Skeletal muscle tissue (tissue), 4 donors: ENCODE results near the gene PRR19. TPM values are rescaled to one million over a fixed set of nuclear protein-coding genes. Genes with fewer than 3 reads are reported as not detected.
"Not testable (repeated sequence)": the region's sequence is repeated elsewhere in the genome, so short reads cannot be mapped to it uniquely, and the experiment has no call there.

Source experiments
- H3K27ac ChIP-seq: one replicate; pipeline ENCODE4 v1.7.0; 2013; ENCODE audit warnings: mild to moderate bottlenecking, low read depth, low read length, inconsistent platforms
- H3K27me3 ChIP-seq, 3 donors: one replicate each; pipeline ENCODE4 v1.7.0; 2013; ENCODE audit warnings: low read length in 3 of 3; ENCODE audit not compliant: control insufficient read depth in 3 of 3, insufficient read depth in 3 of 3
- H3K36me3 ChIP-seq, 3 donors: one replicate each; pipeline ENCODE4 v1.7.0; 2013; ENCODE audit warnings: low read length in 3 of 3; ENCODE audit not compliant: control insufficient read depth in 3 of 3, insufficient read depth in 3 of 3
- H3K4me1 ChIP-seq, 3 donors: one replicate each; pipeline ENCODE4 v1.7.0; 2013; ENCODE audit warnings: low read length in 3 of 3, mild to moderate bottlenecking in 3 of 3; ENCODE audit not compliant: control insufficient read depth in 3 of 3, insufficient read depth in 3 of 3
- H3K4me3 ChIP-seq, 3 donors: one replicate each; pipeline ENCODE4 v1.7.0; 2013; ENCODE audit warnings: low read length in 3 of 3
- H3K9ac ChIP-seq, 3 donors: one replicate each; pipeline ENCODE4 v1.7.0; 2013; ENCODE audit warnings: low read length in 3 of 3, mild to moderate bottlenecking in 3 of 3, moderate library complexity in 2 of 3, low read depth in 1 of 3
- H3K9me3 ChIP-seq, 3 donors: one replicate each; pipeline ENCODE4 v1.7.0; 2013; ENCODE audit warnings: low read length in 3 of 3; ENCODE audit not compliant: control insufficient read depth in 3 of 3
- total RNA-seq: library from RNA; depleted of rRNA; stranded (reverse); fragments of >200 nt; gene quantifications from one replicate; pipeline ENCODE4 v1.2.3, GENCODE V29; 2014
- donor health status: Osteomylitis.

Gene PRR19, protein sequence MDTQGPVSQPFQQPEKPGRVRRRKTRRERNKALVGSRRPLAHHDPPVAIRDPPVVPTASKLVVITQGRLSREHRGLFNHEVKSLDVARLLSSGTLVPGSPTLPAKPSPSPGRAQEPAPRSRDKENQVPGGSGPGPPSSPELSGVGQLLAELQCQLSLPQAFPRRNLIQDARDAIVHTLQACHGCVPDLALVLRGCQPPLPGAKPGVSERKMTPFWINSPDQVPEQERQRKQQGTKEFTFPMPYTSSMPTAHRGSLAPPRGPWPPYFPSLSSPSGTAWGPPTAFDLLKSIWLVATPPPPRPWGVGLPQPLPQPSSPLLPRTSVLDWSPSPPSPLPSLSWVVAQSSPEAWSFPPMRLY
- total RNA-seq: not detected

DNA sequence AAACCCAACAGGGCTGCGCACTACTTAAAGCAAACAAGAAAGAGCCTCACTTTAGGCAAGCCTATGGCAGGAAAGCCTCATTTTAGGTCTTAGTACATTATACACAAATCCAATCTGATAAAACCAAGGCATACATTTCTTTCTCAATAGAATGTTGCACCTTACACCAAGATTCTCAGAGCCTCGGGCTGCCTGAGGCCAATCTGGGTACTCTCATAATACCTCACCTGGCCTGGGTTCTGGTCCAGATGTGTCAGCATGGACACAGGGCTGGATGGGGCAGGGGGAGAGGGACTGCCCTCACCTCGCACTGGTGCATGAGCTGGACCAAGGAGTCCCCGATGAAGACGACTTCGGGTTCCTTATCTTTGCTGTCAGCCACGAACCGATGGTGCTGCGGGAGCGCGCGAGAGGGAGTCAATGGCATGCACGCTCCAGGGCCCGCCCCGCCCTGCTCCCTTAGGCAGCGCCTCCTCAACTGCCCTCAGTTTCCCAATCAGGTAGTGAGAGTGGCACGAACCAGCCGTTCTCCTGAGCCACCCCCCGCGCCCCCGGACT is at the start of gene PRR19:
Gene PRR19, plus strand, starts transcription at position 487 of the 558 bp plus-strand sequence. CDS start 7,453 bp downstream, outside the sequence.
- Histone ChIP-seq H3K9me3 (no peaks in the 10 kb centered on the region), H3K4me3 (peak within 1 kb of the TSS; percentile 64 to 82 (median 78)), H3K27me3 (no peaks in the 10 kb centered on the region), H3K27ac (no peak within 1 kb of the TSS), H3K4me1 (peaks cover 17 to 19% (median 19%) of the 10 kb centered on the region in 3 donors), H3K36me3 (peaks cover 0 to 3% (median 0%) of the 10 kb centered on the region in 3 donors), H3K9ac (peak within 1 kb of the TSS; percentile 29 to 77 (median 51))

DNA sequence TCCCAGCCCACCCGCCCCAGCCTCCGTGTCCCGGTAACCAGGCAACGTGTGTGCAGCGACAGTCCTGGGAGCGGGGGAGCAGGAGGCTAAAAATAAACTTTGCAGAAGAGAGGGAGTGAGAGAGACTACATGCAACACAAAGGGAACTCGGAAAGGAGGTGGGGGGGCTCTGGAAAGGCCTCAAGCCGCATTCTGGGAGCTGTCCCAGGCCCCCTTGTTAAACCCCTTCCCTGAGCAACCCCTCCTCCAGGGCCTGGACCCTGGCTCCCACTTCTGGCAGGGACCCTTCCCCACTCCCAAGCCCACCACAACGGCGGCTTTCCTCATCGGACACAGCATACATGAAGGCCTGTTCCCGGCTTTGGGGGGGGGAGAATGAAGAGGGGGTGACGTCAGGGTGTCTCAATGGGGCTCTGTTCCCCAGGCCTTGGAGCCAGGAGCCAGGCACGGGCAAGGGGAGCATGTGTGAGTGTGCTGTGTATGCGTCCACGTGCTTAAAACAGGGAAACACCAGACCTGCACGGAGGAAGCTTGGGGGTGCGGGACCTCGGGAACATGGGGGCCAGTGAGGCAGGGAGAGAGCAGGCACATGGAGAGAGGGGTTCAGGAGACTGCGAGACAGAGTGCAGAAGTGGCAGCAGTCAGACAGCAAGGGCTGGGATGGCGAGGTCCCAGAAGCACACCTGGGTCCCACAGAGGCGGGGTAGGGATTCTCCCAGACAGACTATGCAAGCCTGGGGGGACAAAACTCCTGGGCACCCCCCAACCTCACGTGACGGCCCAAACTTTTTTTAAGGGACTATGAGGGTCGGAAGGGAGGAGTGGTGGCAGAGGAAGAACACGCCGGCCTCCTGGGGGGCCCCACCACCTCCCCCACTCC is 49.3 kb upstream of the PRR19 start:
- Histone ChIP-seq H3K36me3 (peaks cover 0 to 9% (median 4%) of the 10 kb centered on the region in 3 donors), H3K4me1 (peaks cover 32 to 46% (median 40%) of the 10 kb centered on the region in 3 donors), H3K27me3 (peaks cover 0 to 42% (median 27%) of the 10 kb centered on the region in 3 donors), H3K9me3 (no peaks in the 10 kb centered on the region), H3K27ac (peak overlapping the region; percentile 76), H3K9ac (peak overlapping the region; percentile 71 to 77 (median 77)), H3K4me3 (peak overlapping the region; percentile 59 to 82 (median 73))

DNA sequence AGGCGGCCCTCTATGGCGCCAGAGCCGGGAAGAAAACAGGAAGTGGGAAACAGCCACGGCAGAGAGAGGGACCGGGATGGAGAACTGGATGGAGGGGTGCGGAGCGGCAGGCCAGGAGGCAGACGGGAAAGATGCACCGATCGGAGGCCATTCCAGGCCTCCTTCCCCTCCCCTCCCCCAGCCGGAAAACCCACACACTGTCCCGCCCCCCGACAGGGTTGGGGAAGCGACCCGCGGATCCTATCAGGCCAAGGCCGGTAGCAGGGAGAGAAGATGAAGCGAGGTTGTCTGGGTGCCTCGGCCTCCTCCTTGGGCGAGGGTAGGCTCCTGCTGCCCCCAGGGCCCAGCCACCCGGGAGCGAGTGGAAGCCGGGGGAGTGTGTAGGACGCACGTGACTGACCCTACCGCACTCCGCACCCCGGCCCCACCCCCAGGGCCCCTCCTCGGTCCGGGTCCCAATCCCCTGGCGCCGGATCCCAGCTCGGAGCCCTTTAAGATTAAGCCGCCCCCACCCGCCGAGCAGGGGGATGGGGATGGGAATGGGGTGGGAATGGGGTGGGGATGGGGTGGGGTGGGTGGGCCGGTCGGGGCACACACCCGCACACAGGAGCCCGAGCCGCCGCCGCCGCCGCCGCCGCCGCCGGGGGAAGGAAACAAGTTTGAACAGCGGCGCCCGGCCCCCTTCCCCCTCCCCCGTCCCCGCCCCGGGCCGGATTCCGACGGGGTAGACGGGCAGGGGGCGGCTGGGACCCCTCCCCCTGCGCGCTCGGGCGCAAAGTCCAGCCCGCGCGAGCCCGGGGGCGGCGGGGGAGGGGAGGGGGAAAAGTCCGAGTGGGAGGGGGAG is 48.5 kb upstream of the PRR19 start:
- Histone ChIP-seq H3K9ac (peak overlapping the region; percentile 71 to 77 (median 77)), H3K9me3 (no peaks in the 10 kb centered on the region), H3K27ac (peak overlapping the region; percentile 94), H3K27me3 (peaks cover 0 to 42% (median 27%) of the 10 kb centered on the region in 3 donors), H3K36me3 (peaks cover 0 to 9% (median 4%) of the 10 kb centered on the region in 3 donors), H3K4me1 (peaks cover 32 to 46% (median 40%) of the 10 kb centered on the region in 3 donors), H3K4me3 (peak overlapping the region; percentile 68 to 82 (median 78))

DNA sequence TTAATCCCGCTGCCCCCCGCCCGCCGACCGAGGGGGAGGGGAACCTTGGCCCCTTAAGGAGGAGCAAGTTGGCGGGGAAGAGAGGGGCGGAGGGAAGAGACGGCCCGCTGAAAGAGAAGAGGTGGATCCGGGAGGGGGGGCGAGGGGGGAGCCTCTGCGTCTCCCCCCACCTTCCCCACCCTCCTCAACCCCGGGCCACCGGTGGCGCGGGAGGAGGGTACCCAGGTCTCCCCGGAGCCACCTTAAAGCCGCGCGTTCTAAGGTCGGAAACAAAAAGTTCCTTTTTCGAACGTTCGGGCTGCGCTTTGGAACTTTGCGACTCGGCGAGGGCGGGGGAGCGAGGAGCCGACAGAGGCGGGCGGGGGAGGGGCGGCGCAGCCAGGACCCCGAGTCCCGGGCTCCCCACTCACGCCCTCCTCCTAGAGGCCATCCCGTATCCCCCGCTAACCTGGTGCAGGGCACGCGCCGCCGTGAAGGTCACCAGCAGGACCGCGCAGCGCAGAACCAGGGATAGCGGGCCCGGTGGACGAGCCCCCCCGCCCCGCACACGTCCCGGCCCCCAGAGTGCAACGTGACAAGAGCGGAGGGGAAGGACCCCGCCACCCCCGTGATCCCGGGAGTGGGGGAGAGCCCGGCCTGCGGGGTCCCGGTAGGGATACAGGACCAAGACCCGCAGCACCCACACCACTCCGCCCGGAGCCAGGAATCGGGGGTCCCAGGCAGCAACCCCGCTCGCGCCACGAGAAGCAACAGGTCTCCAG is 47.7 kb upstream of the PRR19 start:
- H3K4me1 ChIP-seq: peaks cover 32 to 46% (median 40%) of the 10 kb centered on the region in 3 donors

DNA sequence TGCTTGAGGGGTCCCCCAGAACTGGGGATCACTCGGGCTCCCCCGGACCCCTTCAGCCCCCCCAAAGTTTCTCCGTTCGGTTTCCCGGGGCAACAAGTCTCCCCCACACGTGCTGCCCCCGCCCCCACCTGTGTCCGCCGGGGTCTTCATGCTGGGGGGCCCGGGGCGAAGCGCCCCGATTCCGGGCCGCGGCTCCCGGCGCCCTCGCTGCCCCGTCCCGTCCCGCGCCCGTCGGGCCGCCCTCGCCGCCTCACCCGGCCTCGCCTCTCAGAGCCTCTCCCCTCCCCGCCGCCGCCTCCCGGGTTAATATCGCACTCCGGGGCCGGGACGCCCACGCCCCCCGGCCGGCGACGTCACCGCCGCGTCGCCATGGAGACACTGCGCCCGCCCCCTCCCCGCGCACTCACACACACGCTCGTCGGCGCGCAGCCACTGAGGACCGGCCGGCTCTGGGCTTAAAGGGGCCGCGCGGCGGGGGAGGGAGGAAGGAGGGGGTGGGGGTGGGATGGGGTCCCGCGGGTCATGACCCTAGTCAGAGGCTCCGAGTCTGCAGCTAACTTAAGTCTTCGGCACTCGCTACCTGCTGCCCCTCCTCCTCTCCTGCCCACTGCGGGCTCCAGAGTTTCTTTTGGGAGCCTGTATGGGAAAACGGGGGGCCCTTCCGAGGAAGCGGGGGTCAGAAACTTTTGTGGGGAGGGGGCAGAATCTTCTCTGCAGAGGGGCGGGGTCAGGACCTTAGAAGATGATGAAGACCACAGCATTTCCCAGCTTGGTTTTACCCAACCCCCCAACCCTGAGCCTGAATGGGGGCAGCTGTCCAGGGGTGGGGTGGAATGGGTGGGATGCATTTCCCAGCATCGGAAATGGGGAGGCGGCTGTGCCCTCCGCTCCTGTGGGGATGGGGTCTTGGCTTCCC is 46.8 kb upstream of the PRR19 start, which contains the start of gene ERF:
Gene ERF, minus strand, starts transcription at position 279 of the 916 bp plus-strand sequence. Its CDS starts 129 bp downstream, at position 150.
- peak within 1 kb of the TSS; percentile 68 to 78 (median 75) for H3K4me3 ChIP-seq
- H3K9me3 ChIP-seq: no peaks in the 10 kb centered on the region
- H3K4me1 ChIP-seq: peaks cover 26 to 40% (median 34%) of the 10 kb centered on the region in 3 donors
- peak within 1 kb of the TSS; percentile 94 for H3K27ac ChIP-seq
- H3K27me3 ChIP-seq: peaks cover 0 to 42% (median 26%) of the 10 kb centered on the region in 3 donors
- peak within 1 kb of the TSS; percentile 79 to 90 (median 79) for H3K9ac ChIP-seq
- H3K36me3 ChIP-seq: peaks cover 0 to 2% (median 0%) of the 10 kb centered on the region in 3 donors

More for the DNA sequence above, 47.7 kb upstream of the PRR19 start:
- H3K9ac ChIP-seq: peak overlapping the region; percentile 79 to 90 (median 79)
- H3K4me3 ChIP-seq: peak overlapping the region; percentile 67 to 78 (median 68)
- H3K9me3 ChIP-seq: no peaks in the 10 kb centered on the region
- peaks cover 0 to 42% (median 27%) of the 10 kb centered on the region in 3 donors for H3K27me3 ChIP-seq
- peaks cover 0 to 9% (median 4%) of the 10 kb centered on the region in 3 donors for H3K36me3 ChIP-seq
- H3K27ac ChIP-seq: peak overlapping the region; percentile 94

DNA sequence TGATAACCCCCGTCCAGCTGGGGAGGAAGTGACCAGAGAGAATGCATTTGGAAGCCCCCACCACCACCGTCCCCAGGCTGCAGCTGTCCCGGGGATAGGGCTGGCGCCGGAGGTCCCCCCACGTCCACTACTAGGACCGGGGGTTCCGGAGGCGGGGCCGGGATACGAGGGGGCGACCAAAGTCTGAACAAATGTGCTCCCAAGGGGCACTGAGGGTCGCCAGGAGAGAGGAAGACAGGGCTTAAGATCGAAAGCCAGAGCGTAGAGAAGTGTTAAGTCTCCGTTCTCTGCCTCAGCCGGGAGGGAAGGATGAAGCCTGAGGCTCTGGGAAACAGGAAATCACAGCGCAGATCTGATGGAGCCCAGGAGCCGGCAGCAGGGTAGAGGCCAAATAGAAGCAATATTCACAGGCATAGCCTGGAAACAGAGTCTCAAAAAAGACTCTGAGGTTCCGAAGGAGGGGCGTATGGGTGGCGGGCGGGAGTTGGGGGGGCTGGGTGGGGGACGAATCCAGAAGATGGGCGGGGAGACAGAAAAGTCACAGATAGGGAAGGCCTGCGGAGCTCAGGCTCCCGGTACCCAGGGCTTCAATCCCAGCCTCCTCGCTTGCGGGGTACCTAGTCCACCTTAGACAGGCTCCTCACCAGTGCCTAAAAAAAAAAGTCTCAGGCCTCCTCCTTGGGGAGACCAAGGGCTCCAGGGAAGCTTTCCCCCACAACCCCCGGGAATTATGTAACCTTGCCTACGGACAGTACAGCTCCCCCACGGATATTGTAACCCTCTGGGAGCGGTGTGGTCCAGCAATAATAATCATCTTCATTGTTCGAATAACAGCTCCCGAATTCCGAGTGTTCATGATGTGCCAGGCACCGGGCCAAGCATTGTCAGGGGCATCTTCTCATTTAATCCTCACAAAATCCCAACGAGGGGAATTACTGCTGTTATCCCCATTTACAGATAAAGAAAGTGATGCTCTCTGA is 45.9 kb upstream of the PRR19 start:
- Histone ChIP-seq H3K27ac (peak overlapping the region; percentile 88), H3K9me3 (no peaks in the 10 kb centered on the region), H3K9ac (peak overlapping the region; percentile 70 to 79 (median 74)), H3K27me3 (peaks cover 0 to 33% (median 18%) of the 10 kb centered on the region in 3 donors), H3K36me3 (no peaks in the 10 kb centered on the region), H3K4me3 (peak overlapping the region; percentile 63 to 75 (median 69)), H3K4me1 (peaks cover 18 to 30% (median 24%) of the 10 kb centered on the region in 3 donors)

DNA sequence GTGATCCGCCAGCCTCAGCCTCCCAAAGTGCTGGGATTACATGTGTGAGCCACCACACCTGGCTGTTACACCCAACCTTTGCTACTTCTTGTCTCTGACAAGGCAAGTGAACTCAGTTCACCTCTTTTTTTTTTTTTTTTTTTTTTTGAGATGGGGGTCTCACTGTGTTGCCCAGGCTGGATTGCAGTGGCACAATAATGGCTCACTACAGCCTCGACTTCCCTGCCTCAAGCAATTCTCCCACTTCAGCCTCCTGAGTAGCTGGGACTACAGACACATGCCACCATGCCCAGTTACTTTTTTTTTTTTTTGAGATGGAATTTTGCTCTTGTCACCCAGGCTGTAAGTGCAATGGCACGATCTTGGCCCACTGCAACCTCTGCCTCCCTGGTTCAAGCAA is 44.1 kb upstream of the PRR19 start:
- not testable (repeated sequence) for H3K4me3 ChIP-seq, H3K27ac ChIP-seq, H3K36me3 ChIP-seq, H3K9me3 ChIP-seq, H3K9ac ChIP-seq
- H3K27me3 ChIP-seq: peaks cover 0 to 23% (median 14%) of the 10 kb centered on the region in 3 donors
- H3K4me1 ChIP-seq: peaks cover 5 to 14% (median 11%) of the 10 kb centered on the region in 3 donors
